Activated T-cell treated with anti-CD3 and anti-CD28 coated beads, Interleukin-2, amount 50 U/mL, for 48 hours (primary cell): Measurements from ENCODE around the gene KLHL3.
"Not testable (repeated sequence)": the region's sequence is repeated elsewhere in the genome, so short reads cannot be mapped to it uniquely, and the experiment has no call there.

Experiments used
- DNase-seq, 2 experiments: peaks; one replicate each; pipeline ENCODE4 v3.0.0-alpha.2; 2020

The KLHL3 gene

GRCh38 chr5:137665678-137666460, 70.0 kb downstream of the KLHL3 start:
- peak; percentile 31 to 51 for DNase-seq

- peak; percentile 79 to 81 for DNase-seq
Observed at GRCh38 chr5:137660349-137660817, 75.5 kb downstream of the KLHL3 start.

DNA sequence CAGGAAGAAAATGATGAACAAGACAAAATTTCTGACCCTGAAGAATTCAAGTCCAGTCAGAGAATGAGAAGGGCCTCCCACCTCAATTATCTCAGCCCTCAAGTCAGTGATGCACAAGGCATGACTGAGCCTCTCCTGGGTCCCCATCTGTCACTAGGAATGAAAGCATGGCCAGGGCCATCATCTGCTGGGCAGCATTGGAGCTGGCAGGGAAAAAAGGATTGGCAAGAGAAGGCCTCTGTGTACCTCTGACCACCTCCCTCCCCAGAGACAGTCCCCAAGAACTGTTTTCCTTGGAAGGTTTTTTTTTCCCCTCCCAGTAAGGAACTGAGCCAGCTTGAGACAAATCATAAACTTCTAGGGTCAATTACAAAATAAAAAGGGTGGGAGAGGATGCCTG, 76.7 kb downstream of the KLHL3 start:
- no peak for DNase-seq

- no peak for DNase-seq
Observed at GRCh38 chr5:137658324-137658723, 77.6 kb downstream of the KLHL3 start.

DNA sequence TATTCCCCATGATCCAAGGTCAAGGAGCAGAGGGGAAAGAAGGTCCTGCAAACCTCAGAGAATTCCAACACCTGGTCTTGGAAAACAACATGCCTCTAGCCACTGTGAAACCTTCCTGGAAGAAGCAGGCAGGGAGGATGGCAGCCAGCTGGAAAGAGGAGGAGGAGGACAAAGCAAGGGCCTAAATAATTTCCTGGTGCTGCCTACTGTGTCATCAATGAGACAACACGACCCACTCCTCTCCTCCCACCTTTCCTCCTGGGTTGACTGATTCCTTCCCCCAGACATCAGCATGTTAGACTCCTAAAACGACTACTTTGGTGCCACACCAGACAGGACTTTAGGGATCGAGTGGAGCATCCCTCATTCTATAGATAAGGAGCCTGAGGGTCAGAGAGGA, 78.8 kb downstream of the KLHL3 start:
- no peak for DNase-seq

- DNase-seq: no peak
Observed at GRCh38 chr5:137656558-137656957, 79.3 kb downstream of the KLHL3 start.

GRCh38 chr5:137651022-137651421, 84.9 kb downstream of the KLHL3 start:
- DNase-seq: no peak

DNA sequence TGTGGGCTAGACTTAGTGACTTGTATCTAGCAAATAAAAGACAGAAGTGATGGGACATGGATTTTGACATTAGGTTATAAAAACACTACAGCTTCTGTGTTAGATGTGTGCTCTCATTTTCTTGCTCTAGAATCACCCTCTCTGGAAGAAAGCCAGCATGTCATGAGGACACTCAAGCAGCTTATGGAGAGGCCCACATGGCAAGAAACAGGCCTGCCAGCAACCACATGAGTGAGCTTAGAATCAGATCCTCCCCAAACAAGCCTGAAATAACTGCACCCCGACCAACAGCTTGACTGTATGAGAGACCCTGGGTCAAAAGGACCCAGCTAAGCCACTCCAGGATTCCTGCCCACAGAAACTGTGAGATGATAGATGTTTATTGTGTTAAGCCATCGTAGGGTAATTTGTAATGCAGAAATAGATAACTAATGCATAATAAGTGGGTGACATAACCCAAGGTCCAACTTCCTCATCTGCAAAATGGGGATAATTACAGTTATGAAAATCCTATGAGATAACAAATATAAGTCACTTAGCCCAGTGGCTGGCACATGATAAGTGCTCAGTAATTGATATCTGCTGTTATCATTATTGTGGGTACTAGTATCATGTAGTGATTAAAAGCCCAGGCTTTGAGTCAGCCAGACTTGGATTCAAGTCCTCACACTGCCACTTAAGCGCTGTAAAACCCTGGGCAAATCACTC, 86.5 kb downstream of the KLHL3 start:
- DNase-seq: no peak

DNA sequence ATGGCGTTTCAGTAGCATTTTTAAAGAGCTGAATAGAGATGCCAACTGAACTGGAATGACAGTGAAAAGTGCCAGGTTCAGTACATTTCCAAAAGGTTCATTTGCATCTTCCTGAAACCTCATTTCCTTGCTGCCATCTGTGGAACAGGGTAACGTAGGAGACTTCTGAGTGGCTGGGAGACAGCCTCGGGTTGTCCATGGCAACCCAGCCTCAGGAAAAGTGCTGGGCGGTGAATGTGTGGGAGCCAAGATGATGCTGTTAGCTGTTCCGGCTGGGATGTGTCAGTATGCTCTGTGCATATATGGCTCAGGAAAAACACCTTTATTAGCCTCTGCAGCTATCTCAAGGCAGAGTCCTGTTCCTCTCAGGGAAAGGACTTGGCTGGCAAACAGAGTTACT, 87.5 kb downstream of the KLHL3 start:
- DNase-seq: no peak

DNA sequence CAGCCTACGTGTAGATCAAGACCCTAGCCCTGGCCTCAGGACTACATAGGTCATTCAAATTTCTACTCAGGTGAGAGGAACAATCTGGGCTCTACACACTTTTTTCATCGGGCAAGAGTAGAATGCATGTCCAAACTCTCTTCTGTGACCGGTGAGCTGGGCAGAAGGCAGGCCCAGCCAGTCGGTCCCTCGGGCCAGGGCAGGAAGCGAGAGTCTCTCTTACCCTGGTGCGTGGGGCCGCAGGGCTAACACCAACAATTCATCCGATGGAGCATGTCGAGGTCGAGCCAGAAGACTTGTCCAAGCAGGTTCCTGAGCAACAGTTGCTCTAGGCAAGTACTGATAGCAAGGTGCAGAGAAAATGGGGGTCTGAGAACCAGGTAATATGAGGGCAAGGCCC, 88.5 kb downstream of the KLHL3 start:
- DNase-seq: no peak

DNA sequence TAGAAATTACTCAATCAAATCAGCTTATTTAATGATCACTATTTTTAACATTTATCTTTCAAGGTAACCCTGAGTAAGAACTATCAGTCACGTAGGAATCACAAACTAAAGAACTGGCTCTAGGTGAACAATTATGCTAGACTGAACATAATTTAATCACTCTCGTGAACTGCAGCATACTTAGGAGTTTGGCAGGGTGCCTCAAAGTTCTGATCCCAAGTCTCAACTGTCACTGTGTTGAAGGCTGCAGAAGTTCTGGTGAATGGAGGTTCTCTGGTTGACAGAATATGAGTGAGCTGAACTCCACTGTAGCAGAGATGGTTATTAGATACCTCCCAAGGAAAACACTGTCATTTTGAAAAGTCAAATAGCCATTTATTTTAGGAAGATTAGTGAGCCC, 89.1 kb downstream of the KLHL3 start:
- no peak for DNase-seq

GRCh38 chr5:137643081-137643480, 92.8 kb downstream of the KLHL3 start:
- not testable (repeated sequence) for DNase-seq

- DNase-seq: no peak
Observed at GRCh38 chr5:137642091-137642490, 93.8 kb downstream of the KLHL3 start.

GRCh38 chr5:137641148-137641547, 94.7 kb downstream of the KLHL3 start:
- no peak for DNase-seq

- DNase-seq: no peak
Observed at GRCh38 chr5:137639645-137640044, 96.2 kb downstream of the KLHL3 start.

DNA sequence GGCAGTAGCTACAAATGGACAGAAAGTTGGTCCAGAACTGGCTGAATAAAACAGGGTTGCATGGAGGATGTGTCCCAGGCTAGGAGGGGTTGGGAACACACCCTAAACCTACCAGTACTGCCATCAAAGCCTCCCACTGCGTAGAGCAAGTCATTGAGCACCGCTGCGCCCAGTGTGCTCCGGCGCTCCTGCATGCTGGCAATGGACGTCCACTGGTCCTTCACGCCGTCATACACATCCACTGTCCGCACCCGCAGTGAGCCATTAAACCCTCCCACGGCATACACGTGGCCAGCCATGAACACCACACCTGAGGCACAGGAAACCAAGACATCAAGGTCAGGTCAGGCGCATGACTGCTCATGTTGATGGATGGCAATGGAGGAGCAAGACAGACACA, 97.0 kb downstream of the KLHL3 start:
- no peak for DNase-seq

DNA sequence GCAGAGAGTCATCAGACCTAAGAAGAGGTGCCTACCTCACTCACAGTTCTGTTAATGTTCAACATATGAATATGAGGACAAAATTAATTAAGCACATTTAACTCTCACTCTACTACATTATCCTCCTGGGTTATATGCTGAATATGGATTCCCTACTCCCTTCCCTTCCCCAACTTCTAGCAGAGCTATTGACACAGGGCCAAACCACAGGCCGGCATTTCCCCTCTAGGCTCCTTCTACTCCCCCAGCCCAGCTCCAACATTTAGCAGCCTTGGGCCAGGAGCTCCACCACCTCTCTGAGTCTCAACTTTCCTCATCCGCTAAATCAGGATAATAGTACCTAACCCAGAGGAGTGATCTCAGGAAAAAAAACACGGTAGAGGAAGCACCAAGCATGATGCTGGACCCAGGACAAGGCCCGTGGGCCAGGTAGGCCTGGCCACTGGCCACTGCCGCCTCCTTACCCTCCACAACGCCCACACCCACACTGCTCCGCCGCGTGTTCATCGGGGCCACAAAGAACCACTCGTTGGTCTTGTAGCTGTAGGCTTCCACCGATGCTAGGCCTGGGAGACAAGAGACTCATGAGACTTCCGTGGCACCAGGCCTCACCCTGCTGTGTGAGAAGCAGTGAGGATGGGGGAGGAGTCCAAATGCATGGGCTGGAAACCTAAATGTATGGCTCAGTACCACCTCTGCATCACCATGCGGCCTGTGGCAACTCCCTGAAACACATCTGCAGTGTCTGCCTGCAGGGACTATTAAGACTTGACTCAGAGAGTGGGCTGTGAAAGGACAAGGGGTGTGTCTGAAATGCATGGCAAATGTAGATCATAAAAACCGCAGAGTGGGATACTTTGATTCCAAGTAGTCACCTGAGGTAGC, 98.8 kb downstream of the KLHL3 start:
- DNase-seq: no peak

DNA sequence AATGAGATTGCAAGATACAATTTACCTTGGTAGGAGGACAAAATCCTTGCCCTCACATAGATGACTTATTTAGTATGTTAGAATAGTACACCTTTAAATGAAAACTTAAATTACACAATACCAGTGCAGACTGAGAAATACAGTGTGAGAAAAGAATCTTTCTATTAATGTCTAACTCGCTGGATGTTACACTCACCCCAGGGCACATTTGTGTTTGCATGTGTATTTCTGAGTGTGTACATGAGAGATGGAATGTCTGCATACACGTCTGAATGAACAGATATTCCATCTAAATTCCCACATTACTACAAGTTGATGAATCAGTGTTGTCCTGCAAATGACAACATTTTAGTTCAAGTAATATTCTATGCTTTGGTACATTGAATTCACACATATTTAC, 99.8 kb downstream of the KLHL3 start:
- no peak for DNase-seq

- DNase-seq: no peak
Observed at GRCh38 chr5:137635521-137635921, 100.4 kb downstream of the KLHL3 start.

DNA sequence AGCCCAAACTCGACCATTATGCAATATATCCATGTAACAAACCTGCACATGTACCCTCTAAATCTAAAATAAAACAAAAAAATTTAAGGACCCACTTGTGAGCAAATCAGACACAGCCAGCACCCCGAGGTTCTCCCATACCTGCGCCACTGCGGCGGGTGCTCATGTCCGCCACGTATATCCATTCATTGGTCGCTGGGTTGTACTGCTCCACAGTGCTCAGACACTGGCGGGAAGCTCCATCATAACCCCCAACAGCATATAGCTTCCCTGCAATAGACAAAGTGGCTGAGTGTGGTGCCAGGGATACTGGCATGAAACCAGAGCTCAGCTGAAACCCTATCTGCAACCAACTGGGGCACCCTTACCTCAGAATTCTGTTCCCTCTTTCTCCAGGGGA, 102.0 kb downstream of the KLHL3 start:
- DNase-seq: no peak

- DNase-seq: no peak
Observed at GRCh38 chr5:137632716-137633115, 103.2 kb downstream of the KLHL3 start.

DNA sequence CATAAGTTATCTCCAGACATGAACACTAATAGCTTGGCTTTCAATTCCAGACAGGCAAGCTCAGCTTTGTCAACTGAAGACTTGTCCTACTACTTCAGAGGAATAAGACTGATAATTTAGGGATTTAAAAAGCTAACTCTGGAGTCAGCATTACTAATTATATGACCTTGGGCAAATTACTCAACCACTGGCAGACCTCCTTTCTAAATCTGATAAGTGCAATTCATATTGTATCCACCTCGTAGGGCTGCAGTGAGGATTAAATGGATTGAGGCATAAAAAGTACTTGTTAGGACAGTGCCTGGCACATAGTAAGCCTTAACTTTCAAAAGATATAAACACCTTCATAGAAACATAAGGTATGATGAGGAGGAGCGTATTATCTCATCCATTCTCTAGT, 104.4 kb downstream of the KLHL3 start:
- no peak for DNase-seq

DNA sequence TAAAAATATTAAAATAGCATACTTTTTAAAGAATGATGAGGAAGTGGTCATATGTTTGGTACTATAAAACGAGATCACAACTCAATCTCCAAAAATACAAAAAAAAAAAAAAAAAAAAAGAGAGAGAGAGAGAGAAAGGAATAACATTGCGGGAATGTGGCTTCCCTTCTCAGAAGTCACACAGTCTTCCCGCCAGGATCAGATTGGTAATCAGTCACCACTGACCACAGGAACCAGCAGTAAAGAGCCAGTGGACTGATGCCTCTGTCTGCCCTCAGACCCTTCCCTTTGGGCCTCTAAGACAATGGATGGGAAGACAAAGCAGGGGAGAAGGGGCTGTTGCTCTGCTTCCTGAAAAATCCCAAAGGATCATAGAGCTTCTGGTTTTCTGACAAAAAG, 104.9 kb downstream of the KLHL3 start:
- no peak for DNase-seq
